ENCODE measurements around the gene GALNTL6.
"Not testable (repeated sequence)": the region's sequence is repeated elsewhere in the genome, so short reads cannot be mapped to it uniquely, and the experiment has no call there.

The GALNTL6 gene

GRCh38 chr4:172938072-172938829 lies 1125.0 kb downstream of the GALNTL6 start:
- DNase-seq (ENCODE audit: low read depth, low spot score) = no peak

GRCh38 chr4:172938870-172939269 lies 1125.7 kb downstream of the GALNTL6 start:
- DNase-seq (ENCODE audit: low read depth, low spot score) = no peak

- no peak for DNase-seq (ENCODE audit: low read depth, low spot score)
Observed at GRCh38 chr4:172942840-172943239, 1129.6 kb downstream of the GALNTL6 start.

- peak; percentile 11 for DNase-seq (ENCODE audit: low read depth, low spot score)
Observed at GRCh38 chr4:172945611-172946010, 1132.4 kb downstream of the GALNTL6 start.

- DNase-seq (ENCODE audit: low read depth, low spot score) = no peak
Observed at GRCh38 chr4:172946503-172946902, 1133.3 kb downstream of the GALNTL6 start.

GRCh38 chr4:172947594-172947993 lies 1134.4 kb downstream of the GALNTL6 start:
- no peak for DNase-seq (ENCODE audit: low read depth, low spot score)

- no peak for DNase-seq (ENCODE audit: low read depth, low spot score)
Observed at GRCh38 chr4:172950990-172951389, 1137.8 kb downstream of the GALNTL6 start.

- DNase-seq (ENCODE audit: low read depth, low spot score) = peak; percentile 69
Observed at GRCh38 chr4:172951679-172952451, 1138.7 kb downstream of the GALNTL6 start.

- no peak for DNase-seq (ENCODE audit: low read depth, low spot score)
Observed at GRCh38 chr4:172953896-172954568, 1140.8 kb downstream of the GALNTL6 start.

- DNase-seq (ENCODE audit: low read depth, low spot score) = not testable (repeated sequence)
Observed at GRCh38 chr4:172956340-172956739, 1143.1 kb downstream of the GALNTL6 start.

- no peak for DNase-seq (ENCODE audit: low read depth, low spot score)
Observed at GRCh38 chr4:172957216-172957615, 1144.0 kb downstream of the GALNTL6 start.

GRCh38 chr4:172962564-172963353 lies 1149.6 kb downstream of the GALNTL6 start:
- no peak for DNase-seq (ENCODE audit: low read depth, low spot score)

GRCh38 chr4:172963498-172964294 lies 1150.5 kb downstream of the GALNTL6 start:
- DNase-seq (ENCODE audit: low read depth, low spot score) = no peak

- DNase-seq (ENCODE audit: low read depth, low spot score) = not testable (repeated sequence)
Observed at GRCh38 chr4:172970189-172970588, 1157.0 kb downstream of the GALNTL6 start.

- no peak for DNase-seq (ENCODE audit: low read depth, low spot score)
Observed at GRCh38 chr4:172974586-172974985, 1161.4 kb downstream of the GALNTL6 start.

- DNase-seq (ENCODE audit: low read depth, low spot score) = peak; percentile 27
Observed at GRCh38 chr4:172975651-172976229, 1162.5 kb downstream of the GALNTL6 start.

- DNase-seq (ENCODE audit: low read depth, low spot score) = not testable (repeated sequence)
Observed at GRCh38 chr4:172977491-172978041, 1164.4 kb downstream of the GALNTL6 start.

GRCh38 chr4:172978848-172979247 lies 1165.6 kb downstream of the GALNTL6 start:
- DNase-seq (ENCODE audit: low read depth, low spot score) = no peak

GRCh38 chr4:172979332-172979731 lies 1166.1 kb downstream of the GALNTL6 start:
- DNase-seq (ENCODE audit: low read depth, low spot score) = no peak

GRCh38 chr4:172980219-172980618 lies 1167.0 kb downstream of the GALNTL6 start:
- no peak for DNase-seq (ENCODE audit: low read depth, low spot score)

All from ELF-1 (cell line).